ENCODE results near the gene CGRRF1.
A peak's percentile ranks its signal among the peaks of the same experiment; 100 is the strongest.

The CGRRF1 gene

GRCh38 chr14:54472315-54472714 lies 37.4 kb upstream of the CGRRF1 start:
- ChIA-PET CTCF (interaction anchor here (1.0 to 2.2 kb wide), 2 partner anchors 9 to 10 kb away, joined by 3 to 7 read pairs; no protein-coding TSS in a partner anchor), POLR2A (no interaction called here)
- DNase-seq: no peak
- 100% methylated on average over 1 of the region's 4 CpGs for WGBS (ENCODE audit: insufficient coverage)
- H3K27ac ChIP-seq (ENCODE audit: insufficient read depth in 1 of 2, low read depth in 1 of 2, low read length in 2 of 2, poor library complexity in 1 of 2, severe bottlenecking in 2 of 2): no peak overlapping the region
- peaks cover 0 to 5% (median 3%) of the 10 kb centered on the region in 5 experiments for H3K9me3 ChIP-seq (ENCODE audit: control extremely low read depth in 1 of 5, control insufficient read depth in 4 of 5, insufficient read depth in 2 of 5, low read depth in 1 of 5, low read length in 4 of 5)
- peaks cover 0 to 2% (median 0%) of the 10 kb centered on the region in 4 experiments for H3K4me1 ChIP-seq (ENCODE audit: control extremely low read depth in 1 of 4, control insufficient read depth in 4 of 4, insufficient read depth in 4 of 4, low read length in 3 of 4)
- no peak overlapping the region for H3K4me3 ChIP-seq (ENCODE audit: control insufficient read depth in 1 of 7, extremely low read depth in 1 of 7, insufficient read depth in 4 of 7, low read depth in 2 of 7, low read length in 6 of 7)
- no peaks in the 10 kb centered on the region for H3K27me3 ChIP-seq (replicated peaks in 2 of 5; ENCODE audit: control insufficient read depth in 4 of 5, insufficient read depth in 5 of 5, low read length in 4 of 5)
- H3K36me3 ChIP-seq (ENCODE audit: control insufficient read depth in 4 of 4, insufficient read depth in 4 of 4, low read length in 3 of 4): peaks cover 0 to 11% (median 5%) of the 10 kb centered on the region in 4 experiments

GRCh38 chr14:54474232-54474793 lies 35.4 kb upstream of the CGRRF1 start:
- Histone ChIP-seq H3K36me3 (ENCODE audit: control insufficient read depth in 4 of 4, insufficient read depth in 4 of 4, low read length in 3 of 4) (peaks cover 7 to 22% (median 14%) of the 10 kb centered on the region in 4 experiments), H3K27ac (ENCODE audit: insufficient read depth in 1 of 2, low read depth in 1 of 2, low read length in 2 of 2, poor library complexity in 1 of 2, severe bottlenecking in 2 of 2) (no peak overlapping the region)
- 100% methylated on average over 1 of the region's 2 CpGs for WGBS (ENCODE audit: insufficient coverage)

DNA sequence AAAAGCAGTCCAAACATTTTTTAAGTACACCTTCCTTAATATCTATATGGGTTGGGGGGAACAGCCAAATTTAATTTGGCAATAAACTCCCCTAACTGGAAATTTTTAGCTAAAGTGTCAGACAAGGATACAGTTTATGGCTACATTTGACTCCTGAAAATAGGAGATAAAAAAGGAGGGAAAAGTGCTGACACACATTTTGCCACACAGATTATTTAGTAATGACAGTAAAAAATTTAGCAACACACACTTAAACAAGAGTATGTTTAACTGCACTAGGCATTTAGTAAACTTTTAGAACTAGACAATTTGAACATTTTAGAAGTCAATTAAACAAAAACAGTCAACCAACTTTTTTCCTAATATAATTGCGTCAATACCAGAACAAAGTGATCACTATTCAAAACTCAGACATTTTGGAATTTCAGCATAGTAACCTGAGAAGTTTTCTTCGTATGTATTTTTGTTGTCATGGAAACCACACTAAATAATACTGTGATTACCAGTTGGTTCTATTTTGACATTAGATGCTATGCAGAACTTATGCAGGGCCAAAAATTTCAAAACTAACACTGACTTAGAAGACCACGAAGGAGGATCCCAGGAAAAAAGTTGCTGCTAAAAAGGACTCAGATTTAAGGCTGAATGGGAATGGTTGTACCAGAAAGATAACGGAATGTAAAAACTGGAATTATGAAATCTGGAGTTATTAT lies 34.4 kb upstream of the CGRRF1 start:
- no peaks in the 10 kb centered on the region for H3K9me3 ChIP-seq (ENCODE audit: control extremely low read depth in 1 of 5, control insufficient read depth in 4 of 5, insufficient read depth in 2 of 5, low read depth in 1 of 5, low read length in 4 of 5)
- H3K36me3 ChIP-seq (ENCODE audit: control insufficient read depth in 4 of 4, insufficient read depth in 4 of 4, low read length in 3 of 4): peaks cover 9 to 30% (median 16%) of the 10 kb centered on the region in 4 experiments
- ChIA-PET CTCF (no interaction called here), POLR2A (no interaction called here)
- no peaks in the 10 kb centered on the region for H3K27me3 ChIP-seq (replicated peaks in 2 of 5; ENCODE audit: control insufficient read depth in 4 of 5, insufficient read depth in 5 of 5, low read length in 4 of 5)
- peak in 2 of 3 donors; percentile 18 to 27 for DNase-seq
- no peak overlapping the region for H3K4me3 ChIP-seq (ENCODE audit: control insufficient read depth in 1 of 7, extremely low read depth in 1 of 7, insufficient read depth in 4 of 7, low read depth in 2 of 7, low read length in 6 of 7)
- H3K27ac ChIP-seq (ENCODE audit: insufficient read depth in 1 of 2, low read depth in 1 of 2, low read length in 2 of 2, poor library complexity in 1 of 2, severe bottlenecking in 2 of 2): no peak overlapping the region
- WGBS (ENCODE audit: insufficient coverage): 88% methylated on average over 2 of the region's 4 CpGs
- H3K4me1 ChIP-seq (ENCODE audit: control extremely low read depth in 1 of 4, control insufficient read depth in 4 of 4, insufficient read depth in 4 of 4, low read length in 3 of 4): peaks cover 0 to 2% (median 0%) of the 10 kb centered on the region in 4 experiments

More at GRCh38 chr14:54474232-54474793, 35.4 kb upstream of the CGRRF1 start:
- ChIA-PET POLR2A (interaction anchor here (1.2 kb wide), 1 partner anchor 14 kb away, joined by 5 read pairs; the partner anchor contains the start of gene GMFB), CTCF (interaction anchor here (0.9 to 2.2 kb wide), 2 partner anchors 8 to 13 kb away, joined by 3 to 7 read pairs; no protein-coding TSS in a partner anchor)
- Histone ChIP-seq H3K9me3 (ENCODE audit: control extremely low read depth in 1 of 5, control insufficient read depth in 4 of 5, insufficient read depth in 2 of 5, low read depth in 1 of 5, low read length in 4 of 5) (no peaks in the 10 kb centered on the region), H3K4me3 (ENCODE audit: control insufficient read depth in 1 of 7, extremely low read depth in 1 of 7, insufficient read depth in 4 of 7, low read depth in 2 of 7, low read length in 6 of 7) (no peak overlapping the region), H3K27me3 (replicated peaks in 2 of 5; ENCODE audit: control insufficient read depth in 4 of 5, insufficient read depth in 5 of 5, low read length in 4 of 5) (no peaks in the 10 kb centered on the region), H3K4me1 (ENCODE audit: control extremely low read depth in 1 of 4, control insufficient read depth in 4 of 4, insufficient read depth in 4 of 4, low read length in 3 of 4) (peaks cover 0 to 2% (median 0%) of the 10 kb centered on the region in 4 experiments)
- DNase-seq: no peak

DNA sequence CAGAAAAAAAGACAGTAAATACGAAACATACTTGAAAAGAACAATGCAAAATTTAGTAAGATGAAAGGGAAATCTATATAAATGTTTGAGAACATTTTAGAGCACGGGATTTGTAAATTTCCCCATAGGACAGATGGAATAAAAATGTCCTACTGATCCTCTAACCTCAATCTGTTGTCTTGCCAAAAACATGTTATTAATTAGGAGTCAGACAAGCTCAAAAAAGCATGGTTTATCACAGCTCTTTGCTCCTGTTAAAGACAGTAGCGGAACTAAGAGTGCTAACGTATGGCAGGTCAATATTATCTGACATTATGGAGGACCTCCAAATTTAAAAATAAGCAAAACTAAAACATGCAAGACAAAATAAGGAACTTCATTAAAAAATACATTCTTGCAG lies 33.8 kb upstream of the CGRRF1 start:
- CTCF ChIA-PET: no interaction called here
- 100% methylated on average over 3 of the region's 4 CpGs for WGBS (ENCODE audit: insufficient coverage)
- POLR2A ChIA-PET: no interaction called here
- DNase-seq: no peak
- H3K9me3 ChIP-seq (ENCODE audit: control extremely low read depth in 1 of 5, control insufficient read depth in 4 of 5, insufficient read depth in 2 of 5, low read depth in 1 of 5, low read length in 4 of 5): no peaks in the 10 kb centered on the region
- no peaks in the 10 kb centered on the region for H3K27me3 ChIP-seq (replicated peaks in 2 of 5; ENCODE audit: control insufficient read depth in 4 of 5, insufficient read depth in 5 of 5, low read length in 4 of 5)
- no peak overlapping the region for H3K4me3 ChIP-seq (ENCODE audit: control insufficient read depth in 1 of 7, extremely low read depth in 1 of 7, insufficient read depth in 4 of 7, low read depth in 2 of 7, low read length in 6 of 7)
- peaks cover 9 to 34% (median 16%) of the 10 kb centered on the region in 4 experiments for H3K36me3 ChIP-seq (ENCODE audit: control insufficient read depth in 4 of 4, insufficient read depth in 4 of 4, low read length in 3 of 4)
- no peak overlapping the region for H3K27ac ChIP-seq (ENCODE audit: insufficient read depth in 1 of 2, low read depth in 1 of 2, low read length in 2 of 2, poor library complexity in 1 of 2, severe bottlenecking in 2 of 2)
- H3K4me1 ChIP-seq (ENCODE audit: control extremely low read depth in 1 of 4, control insufficient read depth in 4 of 4, insufficient read depth in 4 of 4, low read length in 3 of 4): peaks cover 0 to 2% (median 0%) of the 10 kb centered on the region in 4 experiments

DNA sequence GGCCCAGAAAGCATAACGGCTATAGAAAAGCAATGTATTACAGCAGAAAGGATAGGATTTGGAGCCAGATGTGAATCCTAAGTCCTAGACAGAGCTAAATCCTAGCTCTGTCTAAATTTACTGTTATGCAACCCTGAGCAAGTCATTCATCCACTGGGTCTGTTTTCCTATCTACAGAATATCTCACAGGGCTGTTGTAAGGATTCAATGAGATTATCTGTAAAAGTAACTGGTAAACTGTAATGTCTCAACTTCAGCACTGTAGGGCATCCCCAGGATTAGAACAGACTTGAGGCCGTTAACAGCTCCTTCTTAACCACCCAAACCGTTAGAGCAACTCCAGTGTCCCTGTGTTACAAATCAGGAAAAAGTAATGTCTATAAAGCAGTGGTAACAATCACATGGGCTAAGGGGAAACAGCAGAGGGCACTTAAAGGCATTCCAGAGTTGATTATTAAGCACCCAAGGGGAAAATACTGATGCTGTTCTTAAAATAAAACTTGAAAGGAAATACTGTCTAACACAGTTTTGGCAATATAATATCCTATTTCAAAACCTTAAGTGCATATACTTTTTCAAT lies 31.0 kb upstream of the CGRRF1 start:
- peaks cover 15 to 46% (median 23%) of the 10 kb centered on the region in 4 experiments for H3K36me3 ChIP-seq (ENCODE audit: control insufficient read depth in 4 of 4, insufficient read depth in 4 of 4, low read length in 3 of 4)
- no peaks in the 10 kb centered on the region for H3K9me3 ChIP-seq (ENCODE audit: control extremely low read depth in 1 of 5, control insufficient read depth in 4 of 5, insufficient read depth in 2 of 5, low read depth in 1 of 5, low read length in 4 of 5)
- no peaks in the 10 kb centered on the region for H3K27me3 ChIP-seq (replicated peaks in 2 of 5; ENCODE audit: control insufficient read depth in 4 of 5, insufficient read depth in 5 of 5, low read length in 4 of 5)
- H3K4me1 ChIP-seq (ENCODE audit: control extremely low read depth in 1 of 4, control insufficient read depth in 4 of 4, insufficient read depth in 4 of 4, low read length in 3 of 4): peaks cover 0 to 8% (median 4%) of the 10 kb centered on the region in 4 experiments
- WGBS (ENCODE audit: insufficient coverage): 90% methylated on average over 2 of the region's 3 CpGs
- ChIA-PET CTCF (no interaction called here), POLR2A (no interaction called here)
- no peak overlapping the region for H3K4me3 ChIP-seq (ENCODE audit: control insufficient read depth in 1 of 7, extremely low read depth in 1 of 7, insufficient read depth in 4 of 7, low read depth in 2 of 7, low read length in 6 of 7)
- DNase-seq: no peak
- no peak overlapping the region for H3K27ac ChIP-seq (ENCODE audit: insufficient read depth in 1 of 2, low read depth in 1 of 2, low read length in 2 of 2, poor library complexity in 1 of 2, severe bottlenecking in 2 of 2)

DNA sequence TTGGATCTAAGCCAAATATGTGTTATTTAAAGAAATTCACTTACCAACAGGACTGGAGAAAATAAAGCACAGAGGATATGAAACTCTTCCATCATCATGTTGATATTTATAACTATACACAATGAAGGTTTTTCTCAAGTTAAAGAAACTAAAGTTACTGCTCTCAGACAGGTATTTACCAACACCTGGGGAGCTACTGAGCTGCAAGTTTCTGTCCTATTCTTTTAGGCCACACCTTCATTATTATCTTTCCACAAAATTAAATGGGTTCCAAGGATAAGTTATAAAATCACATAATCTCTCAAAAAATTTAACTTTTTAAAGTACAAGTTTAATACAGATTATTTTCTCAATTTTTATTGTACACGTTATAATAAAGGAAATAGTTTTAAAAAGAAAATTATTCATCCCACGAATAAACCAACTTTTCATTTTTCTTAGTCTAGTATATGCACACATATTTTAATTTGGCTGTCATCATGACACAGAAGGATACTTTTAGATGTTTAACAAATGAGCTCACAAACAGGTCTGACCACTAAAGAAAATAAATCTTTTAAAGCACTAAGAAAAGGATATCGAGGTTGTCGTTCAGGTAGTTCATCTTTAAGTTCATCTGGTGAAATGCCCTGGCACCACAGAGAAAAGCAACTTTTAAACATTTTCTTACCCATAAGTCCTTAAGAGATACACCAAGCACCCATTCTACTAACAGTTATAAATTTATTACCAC lies 28.7 kb upstream of the CGRRF1 start:
- Histone ChIP-seq H3K36me3 (ENCODE audit: control insufficient read depth in 4 of 4, insufficient read depth in 4 of 4, low read length in 3 of 4) (peaks cover 11 to 42% (median 22%) of the 10 kb centered on the region in 4 experiments), H3K4me3 (ENCODE audit: control insufficient read depth in 1 of 7, extremely low read depth in 1 of 7, insufficient read depth in 4 of 7, low read depth in 2 of 7, low read length in 6 of 7) (no peak overlapping the region), H3K27ac (ENCODE audit: insufficient read depth in 1 of 2, low read depth in 1 of 2, low read length in 2 of 2, poor library complexity in 1 of 2, severe bottlenecking in 2 of 2) (no peak overlapping the region), H3K27me3 (replicated peaks in 2 of 5; ENCODE audit: control insufficient read depth in 4 of 5, insufficient read depth in 5 of 5, low read length in 4 of 5) (no peaks in the 10 kb centered on the region), H3K4me1 (ENCODE audit: control extremely low read depth in 1 of 4, control insufficient read depth in 4 of 4, insufficient read depth in 4 of 4, low read length in 3 of 4) (peaks cover 0 to 19% (median 8%) of the 10 kb centered on the region in 4 experiments), H3K9me3 (ENCODE audit: control extremely low read depth in 1 of 5, control insufficient read depth in 4 of 5, insufficient read depth in 2 of 5, low read depth in 1 of 5, low read length in 4 of 5) (no peaks in the 10 kb centered on the region)
- WGBS (ENCODE audit: insufficient coverage): 100% methylated on average over 2 of the region's 4 CpGs
- no peak for DNase-seq
- ChIA-PET CTCF (interaction anchor here (1.3 kb wide), 1 partner anchor 9 kb away, joined by 3 read pairs; no protein-coding TSS in a partner anchor), POLR2A (no interaction called here)
